A673 (cell line): ENCODE measurements around the gene GPR157. TPM values are rescaled to one million over a fixed set of nuclear protein-coding genes. Genes with fewer than 3 reads are reported as not detected.

Source experiments
- BruUV-seq: library from RNA; stranded (reverse); fragments of 400-500 nt; replicated peaks from 2 replicates; lab custom pipeline; 2021; lab: Mats Ljungman, UMichigan
- CTCF ChIA-PET: fragments of 300-600 bp; sonication (Branson Sonifier 250); formaldehyde crosslinking; loops from one replicate; lab custom pipeline; 2022; ENCODE audit warnings: antibody characterized with exemption; lab: Charles Lee
- POLR2A ChIA-PET: fragments of 300-600 bp; sonication (Branson Sonifier 250); formaldehyde crosslinking; loops from one replicate; lab custom pipeline; 2022; ENCODE audit warnings: antibody characterized with exemption; ENCODE audit not compliant: low non-redundant PET; lab: Charles Lee
- DNase-seq: peaks from one replicate; pipeline ENCODE4 v3.0.0-alpha.2; 2015; ENCODE audit warnings: low spot score
- H3K27ac ChIP-seq: fragments of 200-600 bp; sonication (generic); 2 replicates; pipeline ENCODE4 v1.5.1; 2016; ENCODE audit warnings: mixed run types, low read depth, mild to moderate bottlenecking, mixed read lengths, antibody characterized with exemption, low read length; ENCODE audit not compliant: poor library complexity, severe bottlenecking
- H3K27me3 ChIP-seq: fragments of 200-600 bp; sonication (generic); replicated peaks from 2 replicates; pipeline ENCODE4 v1.6.1; 2017; ENCODE audit warnings: mixed run types, low read depth, mild to moderate bottlenecking, mixed read lengths, antibody characterized with exemption, low read length; ENCODE audit not compliant: insufficient read depth, poor library complexity
- H3K36me3 ChIP-seq: fragments of 200-600 bp; sonication (generic); 2 replicates; pipeline ENCODE4 v1.6.1; 2016; ENCODE audit warnings: mixed run types, mild to moderate bottlenecking, mixed read lengths, antibody characterized with exemption, low read length; ENCODE audit not compliant: insufficient read depth, poor library complexity, severe bottlenecking
- H3K4me1 ChIP-seq: fragments of 200-600 bp; sonication (generic); 2 replicates; pipeline ENCODE4 v1.6.1; 2017; ENCODE audit warnings: mixed run types, mild to moderate bottlenecking, mixed read lengths, antibody characterized with exemption, low read length; ENCODE audit not compliant: insufficient read depth, poor library complexity, severe bottlenecking
- H3K4me3 ChIP-seq: fragments of 200-600 bp; sonication (generic); 2 replicates; pipeline ENCODE4 v1.5.1; 2016; ENCODE audit warnings: low read depth, mixed run types, mild to moderate bottlenecking, mixed read lengths, low read length; ENCODE audit not compliant: poor library complexity, severe bottlenecking
- H3K9me3 ChIP-seq: fragments of 200-600 bp; sonication (generic); 2 replicates; pipeline ENCODE4 v1.6.1; 2016; ENCODE audit warnings: mixed run types, low read depth, mild to moderate bottlenecking, mixed read lengths, antibody characterized with exemption, low read length; ENCODE audit not compliant: poor library complexity, severe bottlenecking
- CTCF ChIP-seq: fragments of 300-800, 200-600 bp; sonication (generic); conservative IDR thresholded peaks from 2 replicates; pipeline ENCODE4 v1.5.1; 2017; ENCODE audit warnings: low read depth, mild to moderate bottlenecking, antibody characterized with exemption, low read length, moderate library complexity, mixed read lengths
- EZH2 ChIP-seq: fragments of 200-600 bp; sonication (generic); IDR thresholded peaks from 2 replicates; pipeline ENCODE4 v1.6.1; 2017; ENCODE audit warnings: borderline replicate concordance, low read depth, mild to moderate bottlenecking, mixed read lengths, antibody characterized with exemption, low read length; ENCODE audit not compliant: poor library complexity, severe bottlenecking
- intact Hi-C: fragments of 100-400 bp; cut with micrococcal nuclease; formaldehyde crosslinking; loops from one replicate; pipeline ENCODE4 v1.10.0; 2022; ENCODE audit not compliant: unreplicated experiment
- total RNA-seq: library from RNA; stranded (reverse); gene quantifications from 2 replicates; pipeline ENCODE4 v1.2.3, GENCODE V29; 2021

The GPR157 gene
- total RNA-seq, 1 experiment from 2014 or later: 0.34 TPM

GRCh38 chr1:9149151-9149550, 20.2 kb upstream of the GPR157 start:
- POLR2A ChIA-PET: no interaction called here
- Histone ChIP-seq H3K4me3 (no peak overlapping the region), H3K27ac (no peak overlapping the region), H3K27me3 (no peaks in the 10 kb centered on the region), H3K4me1 (no peaks in the 10 kb centered on the region), H3K36me3 (no peaks in the 10 kb centered on the region), H3K9me3 (no peaks in the 10 kb centered on the region)
- TF ChIP-seq EZH2: no peak
- CTCF ChIA-PET: interaction anchor here (0.6 kb wide), 1 partner anchor 353 kb away, joined by 6 read pairs; no protein-coding TSS in a partner anchor
- intact Hi-C loops: no loop called here
- BruUV-seq: no TSS peak
- no peak for DNase-seq

- no peak for DNase-seq
Measured at GRCh38 chr1:9146156-9146555, 17.3 kb upstream of the GPR157 start.

GRCh38 chr1:9145714-9146113, 16.8 kb upstream of the GPR157 start:
- no peak overlapping the region for H3K27ac ChIP-seq

More at GRCh38 chr1:9146156-9146555, 17.3 kb upstream of the GPR157 start:
- ChIA-PET POLR2A (no interaction called here), CTCF (no interaction called here)
- intact Hi-C loops: no loop called here
- H3K27me3 ChIP-seq: no peaks in the 10 kb centered on the region
- BruUV-seq: no TSS peak
- H3K36me3 ChIP-seq: no peaks in the 10 kb centered on the region
- H3K9me3 ChIP-seq: no peaks in the 10 kb centered on the region
- no peak overlapping the region for H3K4me3 ChIP-seq
- no peak overlapping the region for H3K27ac ChIP-seq
- no peaks in the 10 kb centered on the region for H3K4me1 ChIP-seq
- TF ChIP-seq EZH2 (no peak), CTCF (no peak)

More at GRCh38 chr1:9145714-9146113, 16.8 kb upstream of the GPR157 start:
- Histone ChIP-seq H3K9me3 (no peaks in the 10 kb centered on the region), H3K4me3 (no peak overlapping the region), H3K36me3 (no peaks in the 10 kb centered on the region), H3K4me1 (no peaks in the 10 kb centered on the region), H3K27me3 (no peaks in the 10 kb centered on the region)
- no TSS peak for BruUV-seq
- intact Hi-C loops: no loop called here
- TF ChIP-seq CTCF (no peak), EZH2 (no peak)
- DNase-seq: no peak
- ChIA-PET CTCF (no interaction called here), POLR2A (no interaction called here)
